Activated naive CD8-positive, alpha-beta T cell treated with anti-CD3 and anti-CD28 coated beads, Interleukin-2, amount 50 U/mL, for 24 hours (primary cell): Measurements from ENCODE around the gene NBPF1.
A peak's percentile ranks its signal among the peaks of the same experiment; 100 is the strongest.
"Not testable (repeated sequence)": the region's sequence is repeated elsewhere in the genome, so short reads cannot be mapped to it uniquely, and the experiment has no call there.

Experiments
- ATAC-seq: fragments of 150-1000 bp; cut with Tn5 transposase; one replicate; pipeline ENCODE4 v1.10.0; 2021
- DNase-seq: peaks from one replicate; pipeline ENCODE4 v3.0.0; 2021
- H3K27ac Mint-ChIP-seq: one replicate; pipeline ENCODE4 v1.8.0; 2021; ENCODE audit warnings: mild to moderate bottlenecking, mixed read lengths
- H3K27me3 Mint-ChIP-seq: one replicate; pipeline ENCODE4 v1.8.0; 2021; ENCODE audit warnings: mixed read lengths
- H3K36me3 Mint-ChIP-seq: one replicate; pipeline ENCODE4 v1.8.0; 2021; ENCODE audit warnings: low read depth, mixed read lengths
- H3K4me1 Mint-ChIP-seq: one replicate; pipeline ENCODE4 v1.8.0; 2021; ENCODE audit warnings: mixed read lengths
- H3K4me3 Mint-ChIP-seq: one replicate; pipeline ENCODE4 v1.8.0; 2021; ENCODE audit warnings: mild to moderate bottlenecking, moderate library complexity, mixed read lengths
- H3K9me3 Mint-ChIP-seq: one replicate; pipeline ENCODE4 v1.8.0; 2021; ENCODE audit warnings: mixed read lengths

The NBPF1 gene

GRCh38 chr1:16619803-16620501 is 6.6 kb upstream of the NBPF1 start:
- H3K36me3 Mint-ChIP-seq, H3K9me3 Mint-ChIP-seq, H3K27me3 Mint-ChIP-seq, H3K4me3 Mint-ChIP-seq, H3K27ac Mint-ChIP-seq, ATAC-seq, DNase-seq, H3K4me1 Mint-ChIP-seq: not testable (repeated sequence)

GRCh38 chr1:16618719-16619118 is 5.4 kb upstream of the NBPF1 start:
- H3K4me3 Mint-ChIP-seq = no peak overlapping the region
- DNase-seq = no peak

DNA sequence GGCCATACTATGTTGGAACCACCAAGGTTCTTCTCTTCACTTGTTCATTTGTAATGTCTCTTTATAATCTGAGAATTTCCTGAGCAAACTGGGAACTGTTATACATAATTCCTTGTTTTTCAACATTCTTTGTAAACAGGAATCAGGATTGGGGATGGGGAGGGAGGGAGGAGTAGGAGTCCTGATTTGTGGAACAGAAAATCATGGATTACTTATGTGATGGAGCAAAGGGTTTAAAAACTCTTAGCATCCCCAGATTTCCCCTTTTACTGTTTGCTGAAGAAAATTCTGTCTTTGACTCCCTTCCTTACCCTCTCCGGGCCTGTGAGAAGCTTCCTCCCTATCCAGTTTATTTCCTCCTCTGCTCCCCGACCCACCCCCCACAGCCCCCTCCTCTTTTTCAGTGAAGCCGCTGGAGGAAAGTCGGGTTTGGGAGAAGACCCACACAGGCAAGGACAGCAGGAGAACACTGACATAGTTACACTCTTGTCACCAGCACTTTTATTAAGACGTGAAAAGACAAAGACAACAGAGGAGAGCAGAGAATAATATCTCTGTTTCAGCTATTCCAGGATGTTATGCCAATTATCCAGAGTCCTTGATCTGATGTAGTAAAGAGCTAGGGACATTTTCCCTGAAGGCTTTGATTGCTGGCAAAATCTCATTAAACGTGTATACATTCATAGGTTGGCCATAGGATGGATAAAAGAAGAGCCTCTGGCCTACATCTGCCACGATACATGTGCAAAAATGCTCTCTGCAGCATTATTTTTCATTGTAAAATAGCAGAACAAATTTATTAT is 4.6 kb upstream of the NBPF1 start:
- Mint-ChIP-seq H3K9me3 (no peaks in the 10 kb centered on the region), H3K27ac (no peak overlapping the region), H3K4me1 (no peaks in the 10 kb centered on the region), H3K27me3 (no peaks in the 10 kb centered on the region), H3K4me3 (no peak overlapping the region), H3K36me3 (no peaks in the 10 kb centered on the region)
- no peak for DNase-seq
- ATAC-seq = no peak

More at GRCh38 chr1:16618719-16619118, 5.4 kb upstream of the NBPF1 start:
- no peaks in the 10 kb centered on the region for H3K27me3 Mint-ChIP-seq
- H3K9me3 Mint-ChIP-seq = no peaks in the 10 kb centered on the region
- H3K36me3 Mint-ChIP-seq = no peaks in the 10 kb centered on the region
- no peak for ATAC-seq
- no peak overlapping the region for H3K27ac Mint-ChIP-seq
- H3K4me1 Mint-ChIP-seq = no peaks in the 10 kb centered on the region

GRCh38 chr1:16617114-16617631 is 3.8 kb upstream of the NBPF1 start:
- H3K4me1 Mint-ChIP-seq = no peaks in the 10 kb centered on the region
- DNase-seq (no peak), ATAC-seq (no peak)

DNA sequence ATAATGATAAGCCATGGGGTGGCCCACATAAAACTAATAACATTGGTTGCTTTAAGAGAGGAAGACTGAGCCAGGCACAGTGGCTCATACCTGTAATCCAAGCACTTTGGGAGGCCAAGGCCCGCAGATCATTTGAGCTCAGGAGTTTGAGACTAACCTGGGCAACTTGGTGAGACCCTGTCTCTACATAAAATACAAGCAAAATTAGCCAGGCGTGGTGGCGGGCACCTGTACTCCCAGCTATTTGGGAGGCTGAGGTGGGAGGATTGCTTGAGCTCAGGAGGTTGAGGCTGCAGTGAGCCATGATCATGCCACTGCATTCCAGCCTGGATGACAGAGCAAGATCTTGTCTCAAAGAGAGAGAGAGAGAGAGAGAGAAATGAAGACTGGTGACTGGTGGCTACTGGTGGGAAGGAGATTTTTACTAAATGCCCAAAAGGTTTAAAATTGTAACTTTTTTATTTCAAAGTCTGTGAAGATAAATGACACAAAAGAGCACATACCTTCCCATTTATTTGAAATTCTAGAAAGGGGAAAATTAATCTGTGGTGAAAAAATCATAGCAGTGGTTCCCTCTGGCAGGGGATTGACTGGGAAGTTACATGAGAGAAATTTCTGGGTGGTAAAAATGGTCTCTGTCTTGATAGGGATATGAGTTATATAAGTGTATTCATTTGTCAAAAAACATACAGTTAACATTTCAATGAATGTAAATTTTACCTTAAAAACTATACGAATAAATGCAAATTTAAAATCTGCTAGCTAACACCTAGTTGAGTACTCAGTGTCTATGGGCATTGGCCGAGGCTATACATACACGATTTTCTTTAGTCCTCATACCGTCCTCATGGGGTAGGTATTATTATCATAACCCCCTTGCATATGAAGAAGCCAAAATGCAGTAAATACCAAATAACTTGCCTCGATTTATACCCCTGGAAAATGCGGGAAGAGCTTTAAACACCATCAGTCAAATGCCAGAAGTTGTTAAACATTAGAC is 2.2 kb upstream of the NBPF1 start:
- Mint-ChIP-seq H3K4me1 (no peaks in the 10 kb centered on the region), H3K36me3 (no peaks in the 10 kb centered on the region), H3K4me3 (no peak overlapping the region), H3K27me3 (no peaks in the 10 kb centered on the region), H3K9me3 (no peaks in the 10 kb centered on the region), H3K27ac (no peak overlapping the region)
- ATAC-seq (no peak), DNase-seq (no peak)

More at GRCh38 chr1:16617114-16617631, 3.8 kb upstream of the NBPF1 start:
- H3K36me3 Mint-ChIP-seq = no peaks in the 10 kb centered on the region
- no peak overlapping the region for H3K4me3 Mint-ChIP-seq
- H3K9me3 Mint-ChIP-seq = no peaks in the 10 kb centered on the region
- H3K27me3 Mint-ChIP-seq = no peaks in the 10 kb centered on the region
- H3K27ac Mint-ChIP-seq = no peak overlapping the region

GRCh38 chr1:16614361-16615252 is 1.2 kb upstream of the NBPF1 start:
- ATAC-seq = no peak
- Mint-ChIP-seq H3K27ac (no peak overlapping the region), H3K4me3 (no peak overlapping the region), H3K9me3 (no peaks in the 10 kb centered on the region), H3K27me3 (no peaks in the 10 kb centered on the region), H3K4me1 (no peaks in the 10 kb centered on the region), H3K36me3 (no peaks in the 10 kb centered on the region)
- no peak for DNase-seq

DNA sequence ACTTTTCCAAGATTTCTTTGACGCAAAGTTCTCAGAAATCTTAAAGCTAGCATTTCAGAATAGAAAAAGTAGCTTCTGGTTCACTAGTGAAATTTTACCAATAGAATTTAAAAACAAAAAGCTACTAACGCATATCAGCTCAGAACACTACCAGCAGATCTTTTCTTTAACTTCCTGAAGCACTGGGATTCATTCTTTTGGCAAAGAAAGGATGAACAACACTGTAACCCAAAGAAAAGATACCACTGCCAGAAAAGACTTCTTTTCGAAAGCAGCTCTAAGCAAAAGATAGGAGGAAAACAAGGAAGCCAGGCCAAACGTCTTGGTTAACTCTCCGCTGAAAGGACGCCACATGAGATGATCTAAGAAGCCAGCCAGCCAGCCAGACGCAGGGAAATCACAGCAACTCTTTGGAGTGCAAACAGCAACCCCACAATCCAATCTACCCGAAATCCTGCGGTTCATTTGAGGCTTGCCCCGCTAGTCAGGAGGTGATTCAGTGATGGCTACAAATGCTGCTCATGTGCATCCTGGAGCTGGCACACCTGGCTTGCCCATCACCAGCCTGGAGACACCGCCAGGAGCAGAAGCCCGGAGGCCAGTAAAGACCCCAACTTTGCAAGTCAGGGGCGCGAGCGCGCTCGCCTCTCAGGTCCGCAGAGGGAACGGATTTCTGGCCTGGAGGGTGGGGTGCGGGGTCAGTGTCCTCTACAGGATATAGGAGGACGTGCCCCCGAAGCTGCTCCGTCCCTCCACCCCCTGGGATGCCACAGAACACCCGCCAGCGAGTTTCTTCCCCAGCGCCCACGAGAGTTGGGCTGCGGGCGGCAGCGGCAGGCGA is 812 bp downstream of the NBPF1 start:
- Mint-ChIP-seq H3K9me3 (no peaks in the 10 kb centered on the region), H3K27me3 (no peaks in the 10 kb centered on the region), H3K36me3 (no peaks in the 10 kb centered on the region), H3K27ac (no peak overlapping the region), H3K4me3 (no peak overlapping the region), H3K4me1 (no peaks in the 10 kb centered on the region)
- ATAC-seq (no peak), DNase-seq (peak; percentile 39)

DNA sequence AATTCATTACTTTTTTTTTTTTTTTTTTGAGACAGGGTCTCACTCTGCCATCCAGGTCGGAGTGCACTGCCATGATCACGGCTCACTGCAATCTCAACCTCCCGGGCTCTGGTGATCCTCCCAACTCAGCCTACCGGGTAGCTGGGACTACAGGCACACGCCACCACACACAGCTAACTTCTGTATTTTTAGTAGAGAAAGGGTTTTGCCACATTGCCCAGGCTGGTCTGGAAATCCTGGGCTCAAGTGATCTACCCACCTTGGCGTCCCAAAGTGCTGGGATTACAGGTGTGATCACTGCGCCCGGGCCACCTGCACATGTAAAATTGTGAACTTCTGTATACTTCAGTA is 1.4 kb downstream of the NBPF1 start:
- DNase-seq, H3K4me1 Mint-ChIP-seq, H3K36me3 Mint-ChIP-seq, H3K27me3 Mint-ChIP-seq, H3K9me3 Mint-ChIP-seq, H3K4me3 Mint-ChIP-seq, H3K27ac Mint-ChIP-seq, ATAC-seq: not testable (repeated sequence)

DNA sequence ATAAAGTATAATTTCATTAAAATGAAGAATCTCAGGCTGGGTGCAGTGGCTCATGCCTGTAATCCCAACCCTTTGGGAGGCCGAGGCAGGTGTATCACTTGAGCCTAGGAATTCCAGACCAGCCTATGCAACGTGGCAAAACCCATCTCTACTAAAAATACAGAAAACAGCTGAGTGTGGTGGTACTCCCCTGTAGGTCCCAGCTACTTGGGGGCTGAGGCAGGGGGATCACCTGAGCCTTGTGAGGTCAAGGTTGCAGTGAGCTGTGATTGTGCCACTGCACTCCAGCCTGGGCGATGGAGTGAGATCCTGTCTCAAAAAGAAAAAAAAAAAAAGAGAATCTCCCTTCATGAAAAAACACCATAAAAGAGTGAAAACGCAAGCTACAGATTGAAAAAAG is 2.2 kb downstream of the NBPF1 start:
- H3K4me3 Mint-ChIP-seq, H3K27me3 Mint-ChIP-seq, H3K27ac Mint-ChIP-seq, H3K4me1 Mint-ChIP-seq, DNase-seq, ATAC-seq, H3K9me3 Mint-ChIP-seq, H3K36me3 Mint-ChIP-seq: not testable (repeated sequence)

DNA sequence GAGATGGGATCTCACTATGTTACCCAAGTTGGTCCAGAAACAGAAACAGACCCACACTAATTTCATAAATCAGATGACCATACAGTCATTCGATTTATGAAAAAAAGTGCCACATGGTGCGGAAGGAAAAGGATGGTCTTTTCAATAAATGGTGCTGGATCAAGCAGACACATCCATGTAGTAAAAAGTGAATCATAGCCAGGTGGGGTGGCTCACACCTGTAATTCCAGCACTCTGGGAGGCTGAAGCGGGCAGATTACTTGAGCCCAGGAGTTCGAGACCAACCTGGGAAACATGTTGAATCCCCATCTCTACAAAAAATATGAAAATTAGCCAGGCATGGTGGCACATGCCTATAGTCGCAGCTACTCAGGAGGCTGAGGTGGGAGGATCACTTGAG is 2.8 kb downstream of the NBPF1 start:
- H3K9me3 Mint-ChIP-seq, H3K27me3 Mint-ChIP-seq, H3K4me1 Mint-ChIP-seq, ATAC-seq, DNase-seq, H3K36me3 Mint-ChIP-seq, H3K4me3 Mint-ChIP-seq, H3K27ac Mint-ChIP-seq: not testable (repeated sequence)

- H3K4me3 Mint-ChIP-seq, H3K27me3 Mint-ChIP-seq, H3K27ac Mint-ChIP-seq, DNase-seq, H3K36me3 Mint-ChIP-seq, ATAC-seq, H3K9me3 Mint-ChIP-seq, H3K4me1 Mint-ChIP-seq: not testable (repeated sequence)
These were observed 3.6 kb downstream of the NBPF1 start for GRCh38 chr1:16609761-16610160.

DNA sequence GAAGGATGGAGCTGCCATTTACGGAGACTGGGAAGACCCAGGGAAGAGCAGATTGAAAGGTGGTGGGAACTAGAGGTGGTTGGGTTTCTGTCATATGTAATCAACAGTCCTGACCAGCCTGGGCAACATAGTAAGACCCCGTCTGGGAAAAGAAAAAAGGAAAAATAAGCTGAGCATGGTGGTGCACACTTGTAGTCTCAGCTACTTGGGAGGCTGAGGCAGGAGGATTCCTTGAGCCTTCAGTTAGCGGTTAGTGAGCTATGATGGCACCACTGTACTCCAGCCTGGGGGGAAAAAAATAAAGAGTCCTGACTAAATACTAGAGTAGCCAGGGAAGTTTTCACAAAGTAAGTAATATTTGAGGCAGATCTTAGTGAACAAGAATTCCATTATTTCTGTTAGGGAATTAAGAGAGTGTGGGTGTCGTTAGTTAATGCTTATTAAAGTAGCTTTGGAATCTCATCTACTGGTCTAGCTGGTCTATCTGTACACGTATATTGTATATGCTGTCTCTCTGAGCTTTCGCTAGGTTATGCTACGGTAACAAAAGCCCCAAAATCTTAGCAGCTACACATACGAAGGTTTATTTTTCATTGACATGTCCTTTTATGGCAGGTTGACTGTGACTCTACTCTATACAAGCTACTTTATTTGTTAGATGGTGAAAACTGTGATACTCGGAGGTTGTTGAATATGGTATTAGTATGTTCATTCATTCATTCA is 4.4 kb downstream of the NBPF1 start:
- DNase-seq (no peak), ATAC-seq (no peak)
- H3K4me1 Mint-ChIP-seq = no peaks in the 10 kb centered on the region
- H3K27me3 Mint-ChIP-seq = no peaks in the 10 kb centered on the region
- H3K9me3 Mint-ChIP-seq = no peaks in the 10 kb centered on the region
- H3K27ac Mint-ChIP-seq = no peak overlapping the region
- no peaks in the 10 kb centered on the region for H3K36me3 Mint-ChIP-seq
- H3K4me3 Mint-ChIP-seq = no peak overlapping the region
